Ammon's horn (tissue), 1 donor: ENCODE results near the gene UVRAG.

ENCODE experiments used
- DNase-seq: peaks from one replicate; pipeline ENCODE4 v3.0.0-alpha.2; 2016; ENCODE audit warnings: low spot score

UVRAG gene

GRCh38 chr11:75809991-75810390, 5.0 kb upstream of the UVRAG start:
- DNase-seq: no peak

- no peak for DNase-seq
Observed at GRCh38 chr11:75810637-75811390, 4.2 kb upstream of the UVRAG start.

GRCh38 chr11:75811485-75811884, 3.5 kb upstream of the UVRAG start:
- DNase-seq: no peak

GRCh38 chr11:75812542-75813040, 2.4 kb upstream of the UVRAG start:
- DNase-seq: no peak

- DNase-seq: no peak
Observed at GRCh38 chr11:75813124-75813523, 1.9 kb upstream of the UVRAG start.

GRCh38 chr11:75813622-75814039, 1.4 kb upstream of the UVRAG start:
- no peak for DNase-seq

GRCh38 chr11:75814363-75814676, 690 bp upstream of the UVRAG start:
- no peak for DNase-seq

- no peak for DNase-seq
Observed at GRCh38 chr11:75815345-75816168, 547 bp downstream of the UVRAG start.

- no peak for DNase-seq
Observed at GRCh38 chr11:75816561-75817239, 1.7 kb downstream of the UVRAG start.

- no peak for DNase-seq
Observed at GRCh38 chr11:75820645-75821044, 5.6 kb downstream of the UVRAG start.

GRCh38 chr11:75821202-75821601, 6.2 kb downstream of the UVRAG start:
- DNase-seq: no peak

- DNase-seq: no peak
Observed at GRCh38 chr11:75822541-75822940, 7.5 kb downstream of the UVRAG start.

- DNase-seq: no peak
Observed at GRCh38 chr11:75823415-75823814, 8.4 kb downstream of the UVRAG start.

- DNase-seq: no peak
Observed at GRCh38 chr11:75823946-75824345, 8.9 kb downstream of the UVRAG start.

GRCh38 chr11:75826461-75827230, 11.6 kb downstream of the UVRAG start:
- no peak for DNase-seq

- DNase-seq: no peak
Observed at GRCh38 chr11:75827562-75827961, 12.6 kb downstream of the UVRAG start.

- no peak for DNase-seq
Observed at GRCh38 chr11:75831915-75832502, 17.0 kb downstream of the UVRAG start.

GRCh38 chr11:75834728-75835127, 19.7 kb downstream of the UVRAG start:
- no peak for DNase-seq

GRCh38 chr11:75836417-75836816, 21.4 kb downstream of the UVRAG start:
- DNase-seq: peak; percentile 17

- DNase-seq: no peak
Observed at GRCh38 chr11:75839851-75840250, 24.8 kb downstream of the UVRAG start.

GRCh38 chr11:75840522-75840921, 25.5 kb downstream of the UVRAG start:
- DNase-seq: no peak

- DNase-seq: no peak
Observed at GRCh38 chr11:75841739-75842138, 26.7 kb downstream of the UVRAG start.
